HG02623 (cell line): Measurements from ENCODE around the gene STX10.

Experiments used
- ATAC-seq: cut with Tn5 transposase; IDR thresholded peaks from one replicate; pipeline ENCODE4 v1.9.1; 2021; ENCODE audit warnings: moderate library complexity; ENCODE audit not compliant: unreplicated experiment

STX10 gene

GRCh38 chr19:13121551-13122274 lies 28.5 kb downstream of the STX10 start:
- no peak for ATAC-seq

GRCh38 chr19:13120817-13121216 lies 29.4 kb downstream of the STX10 start:
- ATAC-seq = no peak

GRCh38 chr19:13120031-13120430 lies 30.1 kb downstream of the STX10 start:
- ATAC-seq = no peak

GRCh38 chr19:13119627-13120026 lies 30.5 kb downstream of the STX10 start:
- no peak for ATAC-seq

- ATAC-seq = peak; percentile 5
These were observed 31.6 kb downstream of the STX10 start for GRCh38 chr19:13118424-13119193.

- peak; percentile 49 for ATAC-seq
These were observed 32.3 kb downstream of the STX10 start, which contains the start of gene NACC1 for GRCh38 chr19:13117772-13118423. Gene NACC1 (plus strand): TSS chr19:13118264. CDS start chr19:13135208, 16,944 bp downstream.

- no peak for ATAC-seq
These were observed 32.9 kb downstream of the STX10 start for GRCh38 chr19:13117176-13117771.

- ATAC-seq = peak; percentile 46
These were observed 33.6 kb downstream of the STX10 start, which contains the start of gene TRMT1 for GRCh38 chr19:13116282-13117175. Gene TRMT1 (minus strand): TSS chr19:13116740. CDS start chr19:13116399, 341 bp downstream.

GRCh38 chr19:13115936-13116281 lies 34.3 kb downstream of the STX10 start:
- ATAC-seq = no peak

- no peak for ATAC-seq
These were observed 37.6 kb downstream of the STX10 start for GRCh38 chr19:13112555-13112954.

GRCh38 chr19:13110099-13110610 lies 40.0 kb downstream of the STX10 start:
- ATAC-seq = no peak

GRCh38 chr19:13109361-13110098 lies 40.6 kb downstream of the STX10 start:
- no peak for ATAC-seq

GRCh38 chr19:13104848-13105711 lies 45.1 kb downstream of the STX10 start:
- no peak for ATAC-seq

- ATAC-seq = peak; percentile 39
These were observed 45.8 kb downstream of the STX10 start for GRCh38 chr19:13104360-13104847.

GRCh38 chr19:13103581-13104359 lies 46.4 kb downstream of the STX10 start:
- ATAC-seq = no peak

GRCh38 chr19:13102666-13103580 lies 47.3 kb downstream of the STX10 start, which contains the start of gene LYL1:
Gene LYL1 (minus strand): TSS chr19:13102858. CDS start chr19:13101171, 1,687 bp downstream.
- no peak for ATAC-seq

GRCh38 chr19:13102416-13102665 lies 47.8 kb downstream of the STX10 start:
- no peak for ATAC-seq
